B cell (primary cell): ENCODE measurements around the gene PLAC9.

ENCODE experiments used
- EZH2 ChIP-seq: IDR thresholded peaks from 2 replicates; pipeline ENCODE4 v1.6.1; 2012; ENCODE audit warnings: borderline replicate concordance, low read depth, mild to moderate bottlenecking, moderate library complexity, low read length; ENCODE audit not compliant: insufficient read depth, poor library complexity, severe bottlenecking
- TF ChIP-seq, protein P1 (sequence below): fragments of 200-600 bp; IDR thresholded peaks from one replicate; pipeline ENCODE4 v1.8.0; 2022; ENCODE audit warnings: antibody characterized with exemption, mild to moderate bottlenecking

DNA sequence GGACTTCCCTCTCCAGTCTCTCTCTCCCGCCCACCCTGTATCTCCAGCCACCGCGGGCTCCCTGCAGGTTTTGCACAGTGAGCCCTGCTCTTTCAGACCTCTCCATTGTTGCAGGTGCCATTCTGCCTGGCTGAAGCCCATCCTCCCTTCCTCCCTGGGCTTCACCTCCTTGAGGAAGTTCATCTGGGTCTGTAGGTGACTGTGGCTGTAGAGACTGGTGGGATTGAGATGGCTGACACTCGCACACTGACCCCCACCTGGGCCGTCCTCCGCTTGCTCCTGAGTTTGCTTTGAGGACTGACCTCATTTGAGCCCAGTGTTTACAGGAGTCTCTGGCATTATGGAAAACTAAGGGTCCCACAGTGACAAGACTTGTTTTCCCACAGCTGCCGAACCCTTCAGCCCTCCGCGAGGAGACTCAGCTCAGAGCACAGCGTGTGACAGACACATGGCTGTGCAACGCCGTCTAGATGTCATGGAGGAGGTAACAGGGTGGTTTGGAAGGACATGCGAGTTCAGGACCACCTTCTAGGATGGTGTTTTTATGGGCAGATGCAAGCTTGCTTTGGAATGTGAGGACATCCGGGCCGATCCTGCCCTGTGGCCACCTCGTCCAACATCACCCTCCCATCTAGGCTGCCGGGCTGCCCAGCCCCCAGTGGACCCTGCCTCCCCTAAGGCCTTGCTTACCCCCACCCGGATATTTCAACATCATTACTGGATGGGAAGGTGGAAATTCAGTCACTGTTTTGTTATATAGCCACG is 9.3 kb downstream of the PLAC9 start:
- TF ChIP-seq, protein P1, sequence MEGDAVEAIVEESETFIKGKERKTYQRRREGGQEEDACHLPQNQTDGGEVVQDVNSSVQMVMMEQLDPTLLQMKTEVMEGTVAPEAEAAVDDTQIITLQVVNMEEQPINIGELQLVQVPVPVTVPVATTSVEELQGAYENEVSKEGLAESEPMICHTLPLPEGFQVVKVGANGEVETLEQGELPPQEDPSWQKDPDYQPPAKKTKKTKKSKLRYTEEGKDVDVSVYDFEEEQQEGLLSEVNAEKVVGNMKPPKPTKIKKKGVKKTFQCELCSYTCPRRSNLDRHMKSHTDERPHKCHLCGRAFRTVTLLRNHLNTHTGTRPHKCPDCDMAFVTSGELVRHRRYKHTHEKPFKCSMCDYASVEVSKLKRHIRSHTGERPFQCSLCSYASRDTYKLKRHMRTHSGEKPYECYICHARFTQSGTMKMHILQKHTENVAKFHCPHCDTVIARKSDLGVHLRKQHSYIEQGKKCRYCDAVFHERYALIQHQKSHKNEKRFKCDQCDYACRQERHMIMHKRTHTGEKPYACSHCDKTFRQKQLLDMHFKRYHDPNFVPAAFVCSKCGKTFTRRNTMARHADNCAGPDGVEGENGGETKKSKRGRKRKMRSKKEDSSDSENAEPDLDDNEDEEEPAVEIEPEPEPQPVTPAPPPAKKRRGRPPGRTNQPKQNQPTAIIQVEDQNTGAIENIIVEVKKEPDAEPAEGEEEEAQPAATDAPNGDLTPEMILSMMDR: no peak
- no peak for TF ChIP-seq EZH2
